ENCODE results near the gene IKZF1. TPM values are rescaled to one million over a fixed set of nuclear protein-coding genes. Genes with fewer than 3 reads are reported as not detected.

IKZF1 gene
- total RNA-seq, 1 experiment from 2014 or later, result 2.3 TPM

GRCh38 chr7:50285269-50285668 lies 19.2 kb upstream of the IKZF1 start:
- H3K9me3 Mint-ChIP-seq, result no peaks in the 10 kb centered on the region
- no peak overlapping the region for H3K27ac Mint-ChIP-seq
- ATAC-seq (no peak), DNase-seq (ENCODE audit: low spot score) (no peak)
- POLR2A ChIA-PET, result no interaction called here
- H3K27me3 Mint-ChIP-seq (ENCODE audit: low read depth), result peaks cover 2% of the 10 kb centered on the region; the same call in 1 of the 2 replicates
- H3K4me1 Mint-ChIP-seq, result no peaks in the 10 kb centered on the region
- no peak overlapping the region for H3K4me3 Mint-ChIP-seq
- H3K36me3 Mint-ChIP-seq, result no peaks in the 10 kb centered on the region
- TF ChIP-seq ZNF121 (CRISPR knock-in tag; IDR thresholded peaks at IDR 0.05) (no peak), GABPB1 (CRISPR knock-in tag; IDR thresholded peaks at IDR 0.05) (no peak), SOX15 (CRISPR knock-in tag; IDR thresholded peaks at IDR 0.05) (no peak), ZBTB21 (CRISPR knock-in tag; IDR thresholded peaks at IDR 0.05; ENCODE audit: borderline replicate concordance) (no peak), ZNF425 (CRISPR knock-in tag; conservative IDR thresholded peaks at IDR 0.05) (no peak), MYBL2 (CRISPR knock-in tag; IDR thresholded peaks at IDR 0.05) (no peak), IRF2 (CRISPR knock-in tag; IDR thresholded peaks at IDR 0.05; ENCODE audit: borderline replicate concordance, low read depth) (no peak)
- CTCF ChIA-PET, result no interaction called here

GRCh38 chr7:50287129-50287528 lies 17.4 kb upstream of the IKZF1 start:
- POLR2A ChIA-PET, result no interaction called here
- CTCF ChIA-PET, result no interaction called here
- H3K27me3 Mint-ChIP-seq (ENCODE audit: low read depth), result peaks cover 2% of the 10 kb centered on the region; the same call in 1 of the 2 replicates

More at GRCh38 chr7:50287129-50287528, 17.4 kb upstream of the IKZF1 start:
- ATAC-seq (no peak), DNase-seq (ENCODE audit: low spot score) (no peak)
- TF ChIP-seq USF2 (CRISPR knock-in tag; IDR thresholded peaks at IDR 0.05) (no peak), CDX4 (CRISPR knock-in tag; IDR thresholded peaks at IDR 0.05; ENCODE audit: borderline replicate concordance) (no peak), MXD4 (CRISPR knock-in tag; IDR thresholded peaks at IDR 0.05; ENCODE audit: borderline replicate concordance) (no peak), FOXP4 (CRISPR knock-in tag; IDR thresholded peaks at IDR 0.05) (no peak), SOX15 (CRISPR knock-in tag; IDR thresholded peaks at IDR 0.05) (no peak), MAX (CRISPR knock-in tag; IDR thresholded peaks at IDR 0.05) (no peak), ZNF532 (CRISPR knock-in tag; IDR thresholded peaks at IDR 0.05; ENCODE audit: borderline replicate concordance) (no peak), CTCF (IDR thresholded peaks at IDR 0.05) (no peak), ERG (CRISPR knock-in tag; IDR thresholded peaks at IDR 0.05) (no peak)
- H3K4me1 Mint-ChIP-seq, result no peaks in the 10 kb centered on the region
- no peaks in the 10 kb centered on the region for H3K9me3 Mint-ChIP-seq
- H3K36me3 Mint-ChIP-seq, result no peaks in the 10 kb centered on the region
- H3K27ac Mint-ChIP-seq, result no peak overlapping the region
- H3K4me3 Mint-ChIP-seq, result no peak overlapping the region

All from WTC11 (cell line).